Tibial nerve (tissue), 4 donors: ENCODE measurements around the gene VAMP1.

Experiments used
- EP300 ChIP-seq, 2 donors: sonication (generic); formaldehyde crosslinking; IDR thresholded peaks; one replicate each; pipeline ENCODE4 v1.6.1; 2017; ENCODE audit warnings: antibody characterized with exemption in 2 of 2, mild to moderate bottlenecking in 1 of 2
- TF ChIP-seq, protein P1 (sequence below), 5 experiments: fragments of 200-600 bp in 3 of 5; fragments of 450-650 bp in 2 of 5; sonication (generic) in 3 of 5; IDR thresholded peaks; one replicate each; pipeline ENCODE4 v1.5.1; 2016 to 2019; ENCODE audit warnings: antibody characterized with exemption in 5 of 5, mild to moderate bottlenecking in 3 of 5, moderate library complexity in 2 of 5

DNA sequence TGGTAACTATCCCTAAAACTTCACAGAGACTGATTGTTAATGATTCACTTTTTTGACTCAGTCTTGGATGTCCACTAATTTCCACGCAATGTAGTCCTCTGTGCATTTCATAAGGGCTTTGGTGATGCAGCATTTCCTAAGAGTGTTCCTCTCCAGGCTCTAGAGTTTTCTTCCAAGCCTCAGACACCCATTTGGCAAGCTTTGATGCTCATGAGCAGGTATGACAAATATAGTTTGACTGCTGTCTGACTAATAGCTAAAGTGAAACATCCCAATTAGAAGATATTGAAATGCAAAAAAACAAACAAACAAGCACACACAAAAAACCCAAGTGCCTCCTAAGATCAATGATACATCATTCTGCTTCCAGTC is 1.5 kb upstream of the VAMP1 start:
- TF ChIP-seq, protein P1, sequence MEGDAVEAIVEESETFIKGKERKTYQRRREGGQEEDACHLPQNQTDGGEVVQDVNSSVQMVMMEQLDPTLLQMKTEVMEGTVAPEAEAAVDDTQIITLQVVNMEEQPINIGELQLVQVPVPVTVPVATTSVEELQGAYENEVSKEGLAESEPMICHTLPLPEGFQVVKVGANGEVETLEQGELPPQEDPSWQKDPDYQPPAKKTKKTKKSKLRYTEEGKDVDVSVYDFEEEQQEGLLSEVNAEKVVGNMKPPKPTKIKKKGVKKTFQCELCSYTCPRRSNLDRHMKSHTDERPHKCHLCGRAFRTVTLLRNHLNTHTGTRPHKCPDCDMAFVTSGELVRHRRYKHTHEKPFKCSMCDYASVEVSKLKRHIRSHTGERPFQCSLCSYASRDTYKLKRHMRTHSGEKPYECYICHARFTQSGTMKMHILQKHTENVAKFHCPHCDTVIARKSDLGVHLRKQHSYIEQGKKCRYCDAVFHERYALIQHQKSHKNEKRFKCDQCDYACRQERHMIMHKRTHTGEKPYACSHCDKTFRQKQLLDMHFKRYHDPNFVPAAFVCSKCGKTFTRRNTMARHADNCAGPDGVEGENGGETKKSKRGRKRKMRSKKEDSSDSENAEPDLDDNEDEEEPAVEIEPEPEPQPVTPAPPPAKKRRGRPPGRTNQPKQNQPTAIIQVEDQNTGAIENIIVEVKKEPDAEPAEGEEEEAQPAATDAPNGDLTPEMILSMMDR (IDR thresholded peaks at IDR 0.05), result no peak
- no peak for TF ChIP-seq EP300 (IDR thresholded peaks at IDR 0.05)
